K562 (cell line): Measurements from ENCODE around the gene METTL25. TPM values are rescaled to one million over a fixed set of nuclear protein-coding genes. Genes with fewer than 3 reads are reported as not detected.
A peak's percentile ranks its signal among the peaks of the same experiment; 100 is the strongest.

Experiments used
- ADNP ChIP-seq: fragments of 200-800 bp; sonication (Bioruptor generic); IDR thresholded peaks from 2 replicates; pipeline ENCODE4 v1.6.1; 2016; ENCODE audit warnings: missing genetic modification characterization, missing compliant biosample characterization
- JUND ChIP-seq, 2 experiments: IDR thresholded peaks; 2 replicates in 1 of 2; 3 replicates in 1 of 2; pipeline ENCODE4 v1.6.1; 2011; ENCODE audit warnings: borderline replicate concordance in 2 of 2, low read depth in 2 of 2, low read length in 2 of 2, improper control_type of control experiment in 1 of 2, missing biosample characterization in 1 of 2, missing genetic modification characterization in 1 of 2, missing genetic modification reagents in 1 of 2
- SMAD1 ChIP-seq: fragments of 150-350 bp; IDR thresholded peaks from 2 replicates; pipeline ENCODE4 v1.6.1; 2014; ENCODE audit warnings: low read length, low read depth; ENCODE audit not compliant: partially characterized antibody
- THAP12 ChIP-seq: fragments of 250-450 bp; sonication (Bioruptor Pico); IDR thresholded peaks from 2 replicates; pipeline ENCODE4 v1.9.0; 2021; ENCODE audit warnings: mild to moderate bottlenecking, inconsistent platforms
- ZBED1 ChIP-seq: IDR thresholded peaks from 2 replicates; pipeline ENCODE4 v1.6.1; 2014
- ZBTB40 ChIP-seq, 2 experiments: fragments of 450-650 bp in 1 of 2; sonication (generic) in 1 of 2; formaldehyde crosslinking in 1 of 2; IDR thresholded peaks; 2 replicates each; pipeline versions ENCODE4 v1.7.1 to v1.9.0; 2016 to 2022; ENCODE audit warnings: inconsistent platforms in 1 of 2, mild to moderate bottlenecking in 1 of 2, missing genetic modification reagents in 1 of 2
- polyA plus RNA-seq, 8 experiments: library from polyadenylated mRNA; depleted of rRNA in 4 of 8; stranded (reverse) in 5 of 8; unstranded in 3 of 8; fragments of >200 nt; fragmentation: Nextera tagmentation in 2 of 8; fragmentation: Illumina TruSeq in 1 of 8; extraction: Ambion mirVana in 2 of 8; extraction: Trizol in 1 of 8; gene quantifications; 2 replicates each; pipeline versions ENCODE4 v1.2.1 to v1.2.3, GENCODE V29; 2011 to 2014; ENCODE audit warnings: inconsistent platforms in 1 of 8, missing spikeins in 1 of 8
- total RNA-seq, 7 experiments: library from RNA; depleted of rRNA in 6 of 7; stranded (reverse); fragments of >200 nt in 6 of 7; fragmentation: Illumina TruSeq in 2 of 7; extraction: Trizol in 2 of 7; gene quantifications; 2 replicates each; pipeline versions ENCODE4 v1.2.1 to v1.2.3, GENCODE V29; 2011 to 2021; ENCODE audit warnings: low replicate concordance in 1 of 7
- TF ChIP-seq, protein P1 (sequence below): fragments of 450-650 bp; formaldehyde crosslinking; IDR thresholded peaks from 2 replicates; pipeline ENCODE4 v1.4.0; 2020; ENCODE audit warnings: mild to moderate bottlenecking, moderate library complexity

METTL25 gene
- total and polyA plus RNA-seq, 9 of the 15 experiments (the other 6 are each of a cell fraction or from before 2014, with no cell fraction given) = 0.50 to 2.4 (median 1.9) TPM

GRCh38 chr12:82358200-82359114 is at the start of gene METTL25, which contains the start of gene CCDC59 (continued):
- TF ChIP-seq JUND (IDR thresholded peaks at IDR 0.05; ENCODE audit: borderline replicate concordance, low read depth, low read length) = peak; percentile 80
- TF ChIP-seq JUND (tag; IDR thresholded peaks at IDR 0.05; ENCODE audit: borderline replicate concordance, low read depth, low read length) = no peak; the same call in 1 of the 3 replicates
- no peak for TF ChIP-seq ZBED1
- TF ChIP-seq SMAD1 = peak; percentile 68
- TF ChIP-seq ADNP = no peak
- peak; percentile 97 for TF ChIP-seq THAP12 (CRISPR knock-in tag)
- peak; percentile 55; the same call in 1 of the 2 replicates for TF ChIP-seq ZBTB40 (IDR thresholded peaks at IDR 0.05)
- no peak for TF ChIP-seq ZBTB40 (CRISPR knock-in tag; IDR thresholded peaks at IDR 0.05)
- TF ChIP-seq, protein P1, sequence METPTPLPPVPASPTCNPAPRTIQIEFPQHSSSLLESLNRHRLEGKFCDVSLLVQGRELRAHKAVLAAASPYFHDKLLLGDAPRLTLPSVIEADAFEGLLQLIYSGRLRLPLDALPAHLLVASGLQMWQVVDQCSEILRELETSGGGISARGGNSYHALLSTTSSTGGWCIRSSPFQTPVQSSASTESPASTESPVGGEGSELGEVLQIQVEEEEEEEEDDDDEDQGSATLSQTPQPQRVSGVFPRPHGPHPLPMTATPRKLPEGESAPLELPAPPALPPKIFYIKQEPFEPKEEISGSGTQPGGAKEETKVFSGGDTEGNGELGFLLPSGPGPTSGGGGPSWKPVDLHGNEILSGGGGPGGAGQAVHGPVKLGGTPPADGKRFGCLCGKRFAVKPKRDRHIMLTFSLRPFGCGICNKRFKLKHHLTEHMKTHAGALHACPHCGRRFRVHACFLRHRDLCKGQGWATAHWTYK = peak; percentile 97
